HG02571 (cell line): Measurements from ENCODE around the gene FAM50B.

Experiments used
- ATAC-seq: cut with Tn5 transposase; IDR thresholded peaks from one replicate; pipeline ENCODE4 v1.9.1; 2021; ENCODE audit warnings: mild to moderate bottlenecking, moderate library complexity; ENCODE audit not compliant: unreplicated experiment

Gene FAM50B

GRCh38 chr6:3848925-3849605 is at the start of gene FAM50B:
TSS of gene FAM50B (plus strand) at chr6:3849373. CDS start at chr6:3849812, 439 bp downstream.
- peak; percentile 86 for ATAC-seq

- ATAC-seq = no peak
These were observed 49.5 kb upstream of the FAM50B start for GRCh38 chr6:3799719-3800118.

GRCh38 chr6:3800850-3801591 is 48.2 kb upstream of the FAM50B start:
- ATAC-seq = peak; percentile 39

GRCh38 chr6:3801960-3802359 is 47.2 kb upstream of the FAM50B start:
- ATAC-seq = peak; percentile 54

GRCh38 chr6:3803627-3804468 is 45.3 kb upstream of the FAM50B start:
- ATAC-seq = no peak

GRCh38 chr6:3804964-3805363 is 44.2 kb upstream of the FAM50B start:
- no peak for ATAC-seq

- ATAC-seq = no peak
These were observed 43.6 kb upstream of the FAM50B start for GRCh38 chr6:3805448-3806123.

GRCh38 chr6:3806169-3806922 is 42.8 kb upstream of the FAM50B start:
- ATAC-seq = no peak

- ATAC-seq = no peak
These were observed 41.0 kb upstream of the FAM50B start for GRCh38 chr6:3808199-3808598.

GRCh38 chr6:3808759-3809514 is 40.2 kb upstream of the FAM50B start:
- ATAC-seq = no peak

- no peak for ATAC-seq
These were observed 39.7 kb upstream of the FAM50B start for GRCh38 chr6:3809515-3809891.

GRCh38 chr6:3809982-3810381 is 39.2 kb upstream of the FAM50B start:
- no peak for ATAC-seq

- ATAC-seq = no peak
These were observed 38.0 kb upstream of the FAM50B start for GRCh38 chr6:3811191-3811590.

GRCh38 chr6:3812596-3812995 is 36.6 kb upstream of the FAM50B start:
- no peak for ATAC-seq

GRCh38 chr6:3813150-3813780 is 35.9 kb upstream of the FAM50B start:
- ATAC-seq = no peak

GRCh38 chr6:3813918-3814317 is 35.3 kb upstream of the FAM50B start:
- no peak for ATAC-seq

- no peak for ATAC-seq
These were observed 34.6 kb upstream of the FAM50B start for GRCh38 chr6:3814539-3814938.

GRCh38 chr6:3816251-3816650 is 32.9 kb upstream of the FAM50B start:
- no peak for ATAC-seq
